VCaP (cell line): Measurements from ENCODE around the gene FUT4.
"Not testable (repeated sequence)": the region's sequence is repeated elsewhere in the genome, so short reads cannot be mapped to it uniquely, and the experiment has no call there.

Experiments
- H3K27ac ChIP-seq: fragments of 450-650 bp; 2 replicates; pipeline ENCODE4 v1.5.1; 2017
- TF ChIP-seq, protein P1 (sequence below): fragments of 450-650 bp; conservative IDR thresholded peaks from 2 replicates; pipeline ENCODE4 v1.5.1; 2017; ENCODE audit warnings: mild to moderate bottlenecking, moderate library complexity

The FUT4 gene

DNA sequence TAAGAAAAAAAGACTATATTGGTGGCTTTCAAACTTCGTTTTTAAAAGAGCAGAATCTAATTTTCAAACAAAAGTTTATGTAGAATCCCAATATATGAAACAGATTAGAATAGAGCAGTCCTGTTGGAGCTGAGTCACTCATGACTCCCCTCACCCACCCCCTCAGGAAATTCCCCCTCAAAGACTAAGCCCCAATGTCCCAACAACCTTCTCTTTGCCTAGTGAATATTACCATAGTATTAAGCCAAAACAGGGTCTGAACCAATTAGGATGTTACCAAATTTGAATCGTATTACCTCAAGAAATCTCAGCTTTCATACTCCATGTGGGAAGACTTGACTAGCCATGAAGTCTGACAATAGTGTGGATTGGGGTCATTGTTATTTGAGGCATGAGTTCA is 15.6 kb downstream of the FUT4 start:
- TF ChIP-seq, protein P1, sequence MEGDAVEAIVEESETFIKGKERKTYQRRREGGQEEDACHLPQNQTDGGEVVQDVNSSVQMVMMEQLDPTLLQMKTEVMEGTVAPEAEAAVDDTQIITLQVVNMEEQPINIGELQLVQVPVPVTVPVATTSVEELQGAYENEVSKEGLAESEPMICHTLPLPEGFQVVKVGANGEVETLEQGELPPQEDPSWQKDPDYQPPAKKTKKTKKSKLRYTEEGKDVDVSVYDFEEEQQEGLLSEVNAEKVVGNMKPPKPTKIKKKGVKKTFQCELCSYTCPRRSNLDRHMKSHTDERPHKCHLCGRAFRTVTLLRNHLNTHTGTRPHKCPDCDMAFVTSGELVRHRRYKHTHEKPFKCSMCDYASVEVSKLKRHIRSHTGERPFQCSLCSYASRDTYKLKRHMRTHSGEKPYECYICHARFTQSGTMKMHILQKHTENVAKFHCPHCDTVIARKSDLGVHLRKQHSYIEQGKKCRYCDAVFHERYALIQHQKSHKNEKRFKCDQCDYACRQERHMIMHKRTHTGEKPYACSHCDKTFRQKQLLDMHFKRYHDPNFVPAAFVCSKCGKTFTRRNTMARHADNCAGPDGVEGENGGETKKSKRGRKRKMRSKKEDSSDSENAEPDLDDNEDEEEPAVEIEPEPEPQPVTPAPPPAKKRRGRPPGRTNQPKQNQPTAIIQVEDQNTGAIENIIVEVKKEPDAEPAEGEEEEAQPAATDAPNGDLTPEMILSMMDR = no peak
- H3K27ac ChIP-seq = no peak overlapping the region

DNA sequence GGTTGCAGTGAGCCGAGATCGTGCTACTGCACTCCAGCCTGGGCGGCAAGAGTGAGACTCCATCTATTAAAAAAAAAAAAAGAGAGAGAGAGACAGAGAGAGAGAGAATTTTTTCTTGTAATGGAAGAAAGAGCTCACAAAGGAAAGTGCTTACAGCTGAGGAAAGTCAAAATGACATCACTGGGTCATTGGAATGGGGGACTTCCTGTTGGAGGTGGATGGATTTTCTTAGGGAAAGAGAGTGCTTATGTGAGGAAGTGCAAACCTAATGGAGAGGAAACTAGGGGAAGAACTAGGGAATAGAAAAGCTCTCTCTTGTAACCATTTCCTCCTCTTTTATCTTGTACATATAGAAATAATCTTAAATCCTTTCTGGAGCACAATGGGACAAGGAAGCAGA is 17.1 kb downstream of the FUT4 start:
- H3K27ac ChIP-seq = no peak overlapping the region
- TF ChIP-seq, protein P1 = no peak

DNA sequence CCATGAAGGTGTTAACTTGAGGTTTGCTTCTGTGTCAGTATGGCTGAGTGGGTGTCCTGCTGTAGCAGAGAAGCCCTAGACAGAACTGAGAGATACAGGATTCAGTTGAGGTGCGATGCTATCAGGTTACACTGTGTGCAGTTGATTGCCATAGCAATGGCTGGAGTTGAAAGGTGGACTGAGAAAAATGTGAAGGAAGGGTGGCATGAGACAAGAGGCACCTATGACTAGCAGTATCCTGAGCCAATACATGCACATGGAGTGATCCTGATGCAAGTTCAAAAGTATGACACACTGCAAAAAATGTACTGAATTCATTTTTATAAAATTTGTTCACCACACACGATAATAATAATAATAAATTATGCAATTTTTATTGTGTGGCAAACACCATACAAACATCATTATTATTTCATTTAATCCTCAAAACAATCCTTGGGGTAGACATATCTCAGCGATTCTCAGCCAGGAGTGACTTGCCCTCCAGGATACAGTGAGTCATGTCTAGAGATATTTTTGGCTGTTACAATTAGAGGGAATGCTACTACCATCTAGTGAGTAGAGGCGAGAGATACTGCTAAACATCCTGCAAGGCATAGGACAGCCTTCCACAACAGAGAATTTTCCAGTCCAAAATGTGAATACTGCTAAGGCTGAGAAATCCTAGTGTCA is 19.6 kb downstream of the FUT4 start:
- no peak overlapping the region for H3K27ac ChIP-seq
- TF ChIP-seq, protein P1 = no peak

DNA sequence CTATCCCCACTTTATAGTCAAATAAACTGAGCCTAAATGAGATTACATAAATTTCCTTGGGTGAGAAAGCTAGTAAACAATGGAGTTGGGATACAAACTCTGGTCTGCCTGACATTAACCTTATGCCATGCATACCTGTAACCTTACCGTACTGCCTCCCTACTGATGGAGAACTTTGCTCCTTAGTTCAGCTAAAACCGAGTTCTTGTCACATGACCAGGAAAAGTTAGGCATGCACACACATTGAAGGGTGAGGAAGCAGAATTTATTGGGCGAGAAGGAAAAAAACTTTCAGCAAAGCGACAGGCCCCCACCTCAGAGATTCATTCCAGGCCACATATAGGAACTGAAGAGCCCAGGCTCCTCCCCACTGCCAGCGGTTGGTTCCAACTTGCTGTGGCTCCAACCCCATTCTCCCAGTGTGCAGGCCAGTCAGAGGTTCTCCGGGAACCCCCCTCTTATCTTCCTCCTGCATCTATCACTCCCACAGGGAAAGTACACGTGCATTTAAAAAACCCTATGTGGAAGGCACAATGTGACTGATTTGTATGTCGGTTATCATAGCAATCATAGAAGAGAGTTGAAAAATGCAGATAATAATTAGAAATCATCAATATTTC is 20.2 kb downstream of the FUT4 start:
- no peak overlapping the region for H3K27ac ChIP-seq
- TF ChIP-seq, protein P1 = no peak

DNA sequence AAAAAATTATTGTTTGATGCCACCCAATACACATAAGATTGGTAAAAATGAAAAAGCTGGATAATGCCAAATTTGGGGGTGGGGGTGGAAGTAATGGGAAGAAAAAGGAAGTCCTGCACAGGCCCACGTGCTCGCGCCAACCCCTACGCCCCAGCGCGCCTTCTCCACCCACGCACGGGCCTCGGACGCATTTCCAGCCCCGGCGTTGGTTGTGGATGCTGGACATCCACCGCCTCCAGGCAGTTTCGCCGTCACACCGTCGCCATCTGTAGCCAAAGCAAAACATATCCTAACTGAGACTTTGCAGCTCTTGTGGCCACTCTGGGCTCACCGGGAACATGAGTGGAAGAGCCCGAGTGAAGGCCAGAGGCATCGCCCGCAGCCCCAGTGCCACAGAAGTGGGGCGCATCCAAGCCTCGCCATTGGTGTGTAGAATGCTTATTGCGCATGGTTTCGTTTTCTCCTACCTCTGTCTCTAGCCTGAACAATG is 23.5 kb downstream of the FUT4 start, which contains the start of gene PIWIL4:
Gene PIWIL4 (plus strand): TSS at position 188 of the 490 bp plus-strand sequence. CDS start 151 bp downstream, at position 339.
- no peak within 1 kb of the TSS for H3K27ac ChIP-seq
- TF ChIP-seq, protein P1 = no peak

DNA sequence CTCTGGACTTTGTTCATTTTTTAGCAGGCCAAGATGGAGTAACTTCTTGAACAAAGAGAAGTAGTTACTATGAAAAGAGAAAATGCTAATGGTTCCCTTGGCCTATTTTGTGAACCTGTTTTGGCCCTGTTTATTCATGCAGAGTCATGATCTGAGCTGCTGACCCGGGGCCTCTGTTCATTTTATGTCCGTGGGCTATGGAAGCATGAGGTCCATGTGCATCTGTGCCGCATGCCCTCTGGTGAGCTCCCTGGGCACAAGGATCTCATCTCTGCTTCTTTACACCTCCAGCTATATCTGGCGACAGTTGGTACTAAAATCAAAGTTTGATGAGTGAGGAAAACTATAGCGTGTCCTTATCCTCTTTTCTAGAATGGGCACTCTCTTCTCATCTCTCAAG is 24.5 kb downstream of the FUT4 start:
- TF ChIP-seq, protein P1 = no peak
- H3K27ac ChIP-seq = no peak overlapping the region

DNA sequence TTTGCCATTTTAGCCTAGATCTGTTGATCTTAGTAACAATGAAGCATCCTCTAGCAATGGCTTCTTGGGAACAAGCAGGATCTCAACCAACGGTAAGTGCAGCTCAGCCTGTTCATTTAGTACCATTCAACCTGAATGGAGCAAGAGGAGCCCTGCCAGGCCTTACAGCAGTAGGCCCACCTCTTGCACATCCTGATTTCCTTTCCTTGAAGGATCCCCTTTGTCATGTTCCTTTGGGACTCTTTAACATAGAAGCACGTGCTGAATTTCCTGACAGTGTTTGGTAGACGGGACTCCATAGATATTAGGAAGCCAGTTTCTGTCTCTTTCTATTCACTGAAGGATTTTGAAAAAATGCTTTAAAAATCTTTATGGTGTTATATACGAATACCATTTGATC is 25.0 kb downstream of the FUT4 start:
- TF ChIP-seq, protein P1 = no peak
- H3K27ac ChIP-seq = no peak overlapping the region

DNA sequence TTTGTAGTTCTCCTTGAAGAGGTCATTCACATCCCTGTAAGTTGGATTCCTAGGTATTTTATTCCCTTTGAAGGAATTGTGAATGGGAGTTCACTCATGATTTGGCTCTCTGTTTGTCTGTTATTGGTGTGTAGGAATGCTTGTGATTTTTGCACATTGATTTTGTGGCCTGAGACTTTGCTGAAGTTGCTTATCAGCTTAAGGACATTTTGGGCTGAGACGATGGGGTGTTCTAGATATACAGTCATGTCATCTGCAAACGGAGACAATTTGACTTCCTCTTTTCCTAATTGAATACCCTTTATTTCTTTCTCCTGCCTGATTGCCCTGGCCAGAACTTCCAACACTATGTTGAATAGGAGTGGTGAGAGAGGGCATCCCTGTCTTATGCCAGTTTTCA is 29.3 kb downstream of the FUT4 start:
- not testable (repeated sequence) for H3K27ac ChIP-seq
